Neutrophil (primary cell): ENCODE data around the gene SHISA8.

Experiments
- H3K27ac ChIP-seq: fragments of 200-600 bp; sonication (generic); 2 replicates; pipeline ENCODE4 v1.5.1; 2016; ENCODE audit warnings: mild to moderate bottlenecking, moderate library complexity
- H3K27me3 ChIP-seq: fragments of 200-600 bp; sonication (generic); 2 replicates; pipeline ENCODE4 v1.6.0; 2016; ENCODE audit warnings: mild to moderate bottlenecking
- H3K36me3 ChIP-seq: fragments of 200-600 bp; sonication (generic); 2 replicates; pipeline ENCODE4 v1.5.1; 2017
- H3K4me1 ChIP-seq, 2 experiments: fragments of 200-600 bp in 1 of 2; sonication (generic) in 1 of 2; 1 replicate in 1 of 2; 2 replicates in 1 of 2; pipeline versions ENCODE4 v1.5.1 to v1.6.1; 2013 to 2016; ENCODE audit warnings: low read depth in 1 of 2, low read length in 1 of 2, mild to moderate bottlenecking in 1 of 2, moderate library complexity in 1 of 2; ENCODE audit not compliant: control insufficient read depth in 1 of 2, insufficient read depth in 1 of 2
- H3K4me3 ChIP-seq, 2 experiments: fragments of 200-600 bp in 1 of 2; sonication (generic) in 1 of 2; 1 replicate in 1 of 2; 2 replicates in 1 of 2; pipeline ENCODE4 v1.5.1; 2013 to 2016; ENCODE audit warnings: low read depth in 1 of 2, low read length in 1 of 2, mild to moderate bottlenecking in 1 of 2, moderate library complexity in 1 of 2
- H3K9me3 ChIP-seq: fragments of 200-600 bp; sonication (generic); 2 replicates; pipeline ENCODE4 v1.5.1; 2016
- CTCF ChIP-seq: fragments of 200-600 bp; sonication (generic); IDR thresholded peaks from 2 replicates; pipeline ENCODE4 v1.5.1; 2016; ENCODE audit warnings: antibody characterized with exemption

Gene SHISA8

DNA sequence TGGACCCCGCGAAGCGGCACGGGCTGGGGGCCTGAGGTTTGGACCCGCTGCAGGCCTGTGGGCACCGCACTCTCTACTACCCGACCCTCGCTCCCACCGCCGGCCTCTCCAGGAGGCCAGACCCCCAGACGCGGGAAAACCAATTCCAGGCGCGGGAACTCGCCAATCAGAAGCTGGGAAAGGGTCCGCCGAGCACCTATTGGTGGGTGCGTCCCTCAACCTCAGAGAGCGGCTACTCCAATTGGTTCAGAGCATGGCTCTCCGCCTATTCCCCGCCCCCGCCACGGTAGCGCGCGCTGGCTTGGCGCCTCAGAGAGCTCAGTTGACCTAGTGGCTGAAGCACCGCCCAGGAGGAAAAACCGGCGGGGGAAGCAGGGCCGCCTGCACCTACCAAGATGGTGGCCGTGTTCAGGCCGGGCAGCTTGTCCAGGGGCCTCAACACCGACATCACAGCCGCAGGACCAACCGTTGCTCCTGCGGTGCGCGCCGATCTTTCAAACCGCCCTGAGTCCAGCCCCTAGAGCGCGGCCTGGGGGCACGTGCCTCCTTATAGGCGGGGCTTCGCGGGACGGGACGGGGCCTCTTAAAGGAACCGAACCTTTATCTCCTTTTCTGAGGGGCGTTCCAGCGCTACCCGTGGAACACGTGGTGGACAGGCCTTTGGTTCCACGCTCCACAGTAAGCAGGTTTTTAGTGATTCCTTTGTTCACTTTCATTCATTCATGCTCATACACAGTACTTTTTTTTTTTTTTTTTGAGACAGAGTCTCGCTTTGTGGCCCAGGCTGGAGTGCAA is 32.0 kb upstream of the SHISA8 start, which contains the start of gene CENPM:
TSS of gene CENPM (minus strand) at position 524 of the 795 bp plus-strand sequence. CDS start at position 448, 76 bp downstream.
- H3K4me1 ChIP-seq: peaks cover 18% of the 10 kb centered on the region in 2 experiments
- H3K9me3 ChIP-seq: no peaks in the 10 kb centered on the region
- peak within 1 kb of the TSS; percentile 73 to 79 for H3K4me3 ChIP-seq
- TF ChIP-seq CTCF: no peak
- H3K27me3 ChIP-seq: no peaks in the 10 kb centered on the region
- H3K36me3 ChIP-seq: no peaks in the 10 kb centered on the region
- no peak within 1 kb of the TSS for H3K27ac ChIP-seq

- Histone ChIP-seq H3K4me3 (no peak overlapping the region), H3K27me3 (no peaks in the 10 kb centered on the region), H3K9me3 (no peaks in the 10 kb centered on the region), H3K36me3 (peaks cover 5% of the 10 kb centered on the region), H3K4me1 (peaks cover 18% of the 10 kb centered on the region in 2 experiments), H3K27ac (no peak overlapping the region)
- no peak for TF ChIP-seq CTCF
These were observed 28.9 kb upstream of the SHISA8 start for GRCh38 chr22:41943661-41944209.

DNA sequence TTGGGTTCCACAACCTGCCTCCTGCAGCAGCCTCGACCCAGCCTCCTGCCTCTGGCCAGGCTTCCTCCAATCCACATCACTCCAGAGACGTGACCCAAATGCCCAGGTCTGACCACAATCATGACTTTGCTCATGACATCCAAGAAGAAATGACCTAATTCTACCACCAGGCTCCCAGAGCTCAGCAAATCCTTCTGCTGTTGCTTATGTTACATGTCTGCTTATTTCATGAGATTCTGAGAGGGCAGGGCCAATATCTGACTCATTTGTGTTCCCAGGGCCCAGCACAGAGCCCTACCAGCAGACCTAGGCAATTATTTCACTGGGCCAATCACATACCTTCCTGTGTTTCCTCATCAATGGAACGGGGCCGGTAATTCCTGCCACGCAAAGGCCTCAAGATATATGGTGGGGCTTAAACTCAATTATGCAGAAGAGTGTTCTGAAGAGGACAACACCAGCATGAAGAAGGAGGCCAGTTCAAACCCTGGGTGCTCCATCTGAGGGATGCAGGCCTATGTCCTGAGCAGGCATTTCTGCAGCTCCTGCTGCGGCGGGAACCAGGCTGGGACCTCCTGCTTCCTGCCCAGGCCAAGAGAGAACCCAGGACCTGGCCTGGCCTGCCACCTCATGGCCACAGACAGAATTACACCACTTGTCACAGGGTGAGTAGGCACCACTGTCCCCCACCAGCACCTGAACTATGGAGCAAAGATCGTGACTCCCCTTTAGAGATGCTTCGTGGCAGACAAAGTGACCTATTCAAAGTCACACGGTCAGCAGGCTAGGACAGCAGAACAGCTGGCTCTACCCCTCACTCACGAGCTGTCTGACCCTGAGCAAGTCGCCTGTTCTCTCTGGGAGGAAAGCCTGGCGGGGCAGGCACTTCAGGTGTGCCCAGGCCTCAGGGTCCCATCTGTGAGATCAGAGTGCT is 26.2 kb upstream of the SHISA8 start:
- H3K27ac ChIP-seq: no peak overlapping the region
- H3K9me3 ChIP-seq: no peaks in the 10 kb centered on the region
- peaks cover 6 to 8% of the 10 kb centered on the region in 2 experiments for H3K4me1 ChIP-seq
- no peaks in the 10 kb centered on the region for H3K27me3 ChIP-seq
- TF ChIP-seq CTCF: peak; percentile 80
- no peak overlapping the region for H3K4me3 ChIP-seq
- peaks cover 23% of the 10 kb centered on the region for H3K36me3 ChIP-seq

DNA sequence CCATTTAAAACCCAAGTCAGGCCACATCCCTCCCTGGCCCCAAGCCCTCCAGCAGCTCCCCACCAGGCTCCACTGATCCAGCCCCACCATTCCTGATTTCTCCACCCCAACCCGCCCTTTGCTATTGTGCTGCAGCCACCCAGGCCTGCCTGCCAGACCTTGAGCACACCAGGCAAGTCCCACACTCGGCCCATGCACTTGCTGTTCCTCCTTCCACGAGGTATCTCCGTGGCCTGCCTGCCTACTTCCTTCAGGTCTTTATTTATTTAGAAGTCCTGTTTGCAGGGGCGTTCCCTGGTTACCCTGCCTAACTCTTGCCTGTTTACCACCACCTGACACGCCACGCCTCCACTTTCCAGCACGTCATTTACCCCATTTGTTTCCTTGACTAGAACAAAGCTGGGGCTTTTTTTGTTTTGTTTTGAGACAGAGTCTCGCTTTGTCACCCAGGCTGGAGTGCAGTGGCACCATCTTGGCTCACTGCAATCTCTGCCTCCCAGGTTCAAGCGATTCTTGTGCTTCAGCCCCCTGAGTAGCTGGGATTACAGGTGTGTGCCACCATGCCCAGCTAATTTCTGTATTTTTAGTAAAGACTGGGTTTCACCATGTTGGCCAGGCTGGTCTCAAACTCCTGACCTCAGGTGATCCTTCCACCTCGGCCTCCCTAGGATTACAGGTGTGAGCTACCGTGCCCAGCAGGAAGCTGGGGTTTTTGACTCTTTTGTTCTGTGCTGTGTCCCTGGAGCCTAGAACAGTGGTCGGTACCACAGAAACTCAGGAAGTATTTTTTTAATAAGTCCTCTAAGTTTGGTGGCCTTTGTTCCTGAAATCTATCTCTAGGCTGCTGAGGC is 25.3 kb upstream of the SHISA8 start:
- Histone ChIP-seq H3K27ac (no peak overlapping the region), H3K4me3 (no peak overlapping the region), H3K27me3 (no peaks in the 10 kb centered on the region), H3K9me3 (no peaks in the 10 kb centered on the region), H3K4me1 (no peaks in the 10 kb centered on the region), H3K36me3 (peaks cover 23% of the 10 kb centered on the region)
- no peak for TF ChIP-seq CTCF

DNA sequence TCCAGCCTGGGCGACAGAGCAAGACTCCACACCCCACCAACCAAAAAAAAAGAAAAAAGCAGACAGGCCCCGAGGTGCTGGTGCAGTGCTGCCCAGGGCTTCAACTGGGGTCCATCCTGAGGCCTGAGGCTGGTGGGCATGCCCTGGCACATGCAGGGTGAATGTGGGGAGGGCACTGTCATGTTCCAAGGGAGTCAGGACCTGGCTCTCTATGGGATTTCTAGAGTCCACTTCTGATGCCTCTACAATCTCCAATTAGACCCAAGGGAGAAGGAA is 22.0 kb upstream of the SHISA8 start:
- TF ChIP-seq CTCF: no peak
- H3K4me1 ChIP-seq: no peaks in the 10 kb centered on the region
- H3K27me3 ChIP-seq: no peaks in the 10 kb centered on the region
- no peak overlapping the region for H3K4me3 ChIP-seq
- H3K27ac ChIP-seq: no peak overlapping the region
- peaks cover 23% of the 10 kb centered on the region for H3K36me3 ChIP-seq
- H3K9me3 ChIP-seq: no peaks in the 10 kb centered on the region
